Nephron progenitor cell (in vitro differentiated cells): ENCODE measurements around the gene TSHZ2.
A peak's percentile ranks its signal among the peaks of the same experiment; 100 is the strongest.
"Not testable (repeated sequence)": the region's sequence is repeated elsewhere in the genome, so short reads cannot be mapped to it uniquely, and the experiment has no call there.

Experiments used
- DNase-seq: peaks from one replicate; pipeline ENCODE4 v3.0.0; 2021
- H3K27ac Mint-ChIP-seq: 2 replicates; pipeline ENCODE4 v1.8.0; 2021; ENCODE audit warnings: mild to moderate bottlenecking, moderate library complexity, mixed read lengths
- H3K27me3 Mint-ChIP-seq: 2 replicates; pipeline ENCODE4 v1.8.0; 2021; ENCODE audit warnings: mild to moderate bottlenecking, low read depth, mixed read lengths; ENCODE audit not compliant: poor library complexity
- H3K36me3 Mint-ChIP-seq: 2 replicates; pipeline ENCODE4 v1.8.0; 2021; ENCODE audit warnings: low read depth, mixed read lengths
- H3K4me1 Mint-ChIP-seq: 2 replicates; pipeline ENCODE4 v1.8.0; 2021; ENCODE audit warnings: mixed read lengths
- H3K4me3 Mint-ChIP-seq: 2 replicates; pipeline ENCODE4 v1.8.0; 2021; ENCODE audit warnings: mild to moderate bottlenecking, moderate library complexity, mixed read lengths
- H3K9me3 Mint-ChIP-seq: 2 replicates; pipeline ENCODE4 v1.8.0; 2021; ENCODE audit warnings: mild to moderate bottlenecking, moderate library complexity, mixed read lengths
- CTCF ChIP-seq: fragments of 200-600 bp; sonication (generic); IDR thresholded peaks from 2 replicates; pipeline ENCODE4 v1.5.0; 2021; ENCODE audit warnings: antibody characterized with exemption

TSHZ2 gene

GRCh38 chr20:52965819-52966218 is 6.3 kb upstream of the TSHZ2 start:
- no peak for DNase-seq
- no peak for TF ChIP-seq CTCF
- Mint-ChIP-seq H3K9me3 (peaks cover 19% of the 10 kb centered on the region), H3K4me3 (no peak overlapping the region), H3K27me3 (no peaks in the 10 kb centered on the region), H3K36me3 (no peaks in the 10 kb centered on the region), H3K4me1 (peaks cover 44% of the 10 kb centered on the region), H3K27ac (no peak overlapping the region)

- not testable (repeated sequence) for H3K27ac Mint-ChIP-seq, H3K27me3 Mint-ChIP-seq, H3K36me3 Mint-ChIP-seq, DNase-seq, H3K4me3 Mint-ChIP-seq
- Mint-ChIP-seq H3K4me1 (peaks cover 44% of the 10 kb centered on the region), H3K9me3 (peaks cover 19% of the 10 kb centered on the region)
These were observed 5.6 kb upstream of the TSHZ2 start for GRCh38 chr20:52966543-52966942.

- DNase-seq = no peak
- peaks cover 13% of the 10 kb centered on the region for H3K9me3 Mint-ChIP-seq
- no peaks in the 10 kb centered on the region for H3K27me3 Mint-ChIP-seq
- peak overlapping the region; percentile 69 for H3K4me3 Mint-ChIP-seq
- H3K27ac Mint-ChIP-seq = no peak overlapping the region
- no peaks in the 10 kb centered on the region for H3K36me3 Mint-ChIP-seq
- no peak for TF ChIP-seq CTCF
- peaks cover 38% of the 10 kb centered on the region for H3K4me1 Mint-ChIP-seq
These were observed 514 bp upstream of the TSHZ2 start for GRCh38 chr20:52971498-52972189.

GRCh38 chr20:52972965-52973819 is 1.0 kb downstream of the TSHZ2 start:
- peak; percentile 59 for DNase-seq
- no peak for TF ChIP-seq CTCF
- Mint-ChIP-seq H3K27ac (peak overlapping the region; percentile 99), H3K4me1 (peaks cover 53% of the 10 kb centered on the region), H3K9me3 (peaks cover 13% of the 10 kb centered on the region), H3K27me3 (no peaks in the 10 kb centered on the region), H3K4me3 (peak overlapping the region; percentile 97), H3K36me3 (peaks cover 4% of the 10 kb centered on the region)

- H3K9me3 Mint-ChIP-seq = peaks cover 9% of the 10 kb centered on the region
- peak overlapping the region; percentile 97 for H3K4me3 Mint-ChIP-seq
- no peak for TF ChIP-seq CTCF
- H3K4me1 Mint-ChIP-seq = peaks cover 60% of the 10 kb centered on the region
- DNase-seq = no peak
- no peaks in the 10 kb centered on the region for H3K27me3 Mint-ChIP-seq
- H3K36me3 Mint-ChIP-seq = peaks cover 4% of the 10 kb centered on the region
- peak overlapping the region; percentile 58 for H3K27ac Mint-ChIP-seq
These were observed 2.0 kb downstream of the TSHZ2 start for GRCh38 chr20:52974179-52974594.

GRCh38 chr20:52975029-52975732 is 3.0 kb downstream of the TSHZ2 start:
- H3K27me3 Mint-ChIP-seq = no peaks in the 10 kb centered on the region
- H3K36me3 Mint-ChIP-seq = peaks cover 4% of the 10 kb centered on the region
- peak overlapping the region; percentile 24 for H3K27ac Mint-ChIP-seq
- no peak for TF ChIP-seq CTCF
- H3K4me1 Mint-ChIP-seq = peaks cover 70% of the 10 kb centered on the region
- peak overlapping the region; percentile 97 for H3K4me3 Mint-ChIP-seq
- no peaks in the 10 kb centered on the region for H3K9me3 Mint-ChIP-seq
- no peak for DNase-seq
